H9 (cell line): ENCODE data around the gene RBM8A. TPM values are rescaled to one million over a fixed set of nuclear protein-coding genes. Genes with fewer than 3 reads are reported as not detected.

Source experiments
- DNase-seq: peaks from one replicate; pipeline ENCODE4 v3.0.0-alpha.2; 2017
- H2AFZ ChIP-seq: one replicate; pipeline ENCODE4 v1.6.1; 2013; ENCODE audit warnings: mild to moderate bottlenecking, low read length, control low read depth, moderate library complexity
- H2AK5ac ChIP-seq: 2 replicates; pipeline ENCODE4 v1.6.1; 2013; ENCODE audit warnings: low read length, control low read depth, mixed read lengths; ENCODE audit not compliant: insufficient read length
- H2BK120ac ChIP-seq: one replicate; pipeline ENCODE4 v1.6.1; 2013; ENCODE audit warnings: low read depth, mild to moderate bottlenecking, low read length, control low read depth, inconsistent platforms; ENCODE audit not compliant: poor library complexity, severe bottlenecking
- H2BK12ac ChIP-seq: 2 replicates; pipeline ENCODE4 v1.6.1; 2013; ENCODE audit warnings: low read length, control low read depth, mixed read lengths, low read depth; ENCODE audit not compliant: insufficient read length
- H2BK15ac ChIP-seq: 2 replicates; pipeline ENCODE4 v1.6.1; 2013; ENCODE audit warnings: low read depth, low read length, control low read depth
- H2BK20ac ChIP-seq: one replicate; pipeline ENCODE4 v1.6.1; 2013; ENCODE audit warnings: low read depth, mild to moderate bottlenecking, low read length, control low read depth, inconsistent platforms; ENCODE audit not compliant: poor library complexity, severe bottlenecking
- H2BK5ac ChIP-seq: 2 replicates; pipeline ENCODE4 v1.6.1; 2013; ENCODE audit warnings: low read length, control low read depth, mixed read lengths; ENCODE audit not compliant: insufficient read length
- H3K14ac ChIP-seq: 2 replicates; pipeline ENCODE4 v1.6.1; 2013; ENCODE audit warnings: low read length, control low read depth; ENCODE audit not compliant: insufficient read depth
- H3K18ac ChIP-seq: 2 replicates; pipeline ENCODE4 v1.6.1; 2013; ENCODE audit warnings: low read depth, mild to moderate bottlenecking, mixed read lengths, low read length, control low read depth; ENCODE audit not compliant: insufficient read length
- H3K23ac ChIP-seq: 2 replicates; pipeline ENCODE4 v1.6.1; 2013; ENCODE audit warnings: low read length, control low read depth, mixed read lengths, low read depth; ENCODE audit not compliant: insufficient read length
- H3K23me2 ChIP-seq: 2 replicates; pipeline ENCODE4 v1.6.1; 2013; ENCODE audit warnings: low read depth, mild to moderate bottlenecking, mixed read lengths, low read length, control low read depth; ENCODE audit not compliant: insufficient read length, poor library complexity, severe bottlenecking
- H3K27ac ChIP-seq: 2 replicates; pipeline ENCODE4 v1.5.1; 2013; ENCODE audit warnings: low read length, control low read depth, mixed read lengths, low read depth; ENCODE audit not compliant: insufficient read length
- H3K27me3 ChIP-seq: 2 replicates; pipeline ENCODE4 v1.6.1; 2013; ENCODE audit warnings: low read length, control low read depth, inconsistent platforms; ENCODE audit not compliant: insufficient read depth
- H3K4ac ChIP-seq: 2 replicates; pipeline ENCODE4 v1.6.1; 2013; ENCODE audit warnings: low read depth, mild to moderate bottlenecking, control low read depth, inconsistent platforms, low read length, moderate library complexity
- H3K4me1 ChIP-seq: 2 replicates; pipeline ENCODE4 v1.6.1; 2013; ENCODE audit warnings: low read length, control low read depth, inconsistent platforms; ENCODE audit not compliant: insufficient read depth
- H3K4me2 ChIP-seq: 2 replicates; pipeline ENCODE4 v1.6.1; 2013; ENCODE audit warnings: low read length, control low read depth, mixed read lengths; ENCODE audit not compliant: insufficient read length, insufficient read depth
- H3K56ac ChIP-seq: 2 replicates; pipeline ENCODE4 v1.6.1; 2013; ENCODE audit warnings: low read depth, mild to moderate bottlenecking, mixed read lengths, low read length, control low read depth; ENCODE audit not compliant: insufficient read length
- H3K79me1 ChIP-seq: 2 replicates; pipeline ENCODE4 v1.6.1; 2013; ENCODE audit warnings: low read depth, mild to moderate bottlenecking, moderate library complexity, low read length, control low read depth, inconsistent platforms; ENCODE audit not compliant: insufficient read depth, poor library complexity, severe bottlenecking
- H3K79me2 ChIP-seq: 2 replicates; pipeline ENCODE4 v1.6.1; 2013; ENCODE audit warnings: low read length, control low read depth, inconsistent platforms; ENCODE audit not compliant: insufficient read depth
- H3K9ac ChIP-seq: 2 replicates; pipeline ENCODE4 v1.6.1; 2013; ENCODE audit warnings: low read length, control low read depth, mixed read lengths; ENCODE audit not compliant: insufficient read length; ENCODE audit errors: extremely low read depth
- H3K9me3 ChIP-seq: one replicate; pipeline ENCODE4 v1.6.1; 2013; ENCODE audit warnings: low read depth, low read length, inconsistent platforms; ENCODE audit not compliant: control insufficient read depth
- H3T11ph ChIP-seq: one replicate; pipeline ENCODE4 v1.6.1; 2013; ENCODE audit warnings: mild to moderate bottlenecking, low read length, control low read depth, inconsistent platforms
- H4K20me1 ChIP-seq: one replicate; pipeline ENCODE4 v1.6.1; 2013; ENCODE audit not compliant: control insufficient read depth, insufficient read length, insufficient read depth
- H4K5ac ChIP-seq: 2 replicates; pipeline ENCODE4 v1.6.1; 2013; ENCODE audit warnings: low read depth, mild to moderate bottlenecking, mixed read lengths, low read length, control low read depth; ENCODE audit not compliant: insufficient read length
- H4K8ac ChIP-seq: replicated peaks from 2 replicates; pipeline ENCODE4 v1.6.1; 2013; ENCODE audit warnings: low read length, control low read depth, mixed read lengths, low read depth; ENCODE audit not compliant: insufficient read length
- H4K91ac ChIP-seq: 2 replicates; pipeline ENCODE4 v1.6.1; 2013; ENCODE audit warnings: low read depth, mild to moderate bottlenecking, moderate library complexity, mixed read lengths, low read length, control low read depth; ENCODE audit not compliant: insufficient read length
- H3K27ac Mint-ChIP-seq, 3 experiments: 2 replicates in 2 of 3; 3 replicates in 1 of 3; pipeline ENCODE4 v1.8.0; 2020 to 2021; ENCODE audit warnings: mixed read lengths in 3 of 3, mild to moderate bottlenecking in 1 of 3, moderate library complexity in 1 of 3
- H3K27me3 Mint-ChIP-seq: 2 replicates; pipeline ENCODE4 v1.8.0; 2021; ENCODE audit warnings: low read depth, mild to moderate bottlenecking, moderate library complexity, mixed read lengths
- H3K36me3 Mint-ChIP-seq, 3 experiments: 2 replicates in 2 of 3; 3 replicates in 1 of 3; pipeline ENCODE4 v1.8.0; 2020 to 2021; ENCODE audit warnings: low read depth in 3 of 3, mixed read lengths in 3 of 3; ENCODE audit not compliant: insufficient read depth in 1 of 3
- H3K4me1 Mint-ChIP-seq, 2 experiments: 2 replicates each; pipeline ENCODE4 v1.8.0; 2020; ENCODE audit warnings: mixed read lengths in 2 of 2
- H3K4me3 Mint-ChIP-seq, 2 experiments: 2 replicates in 1 of 2; 3 replicates in 1 of 2; pipeline ENCODE4 v1.8.0; 2020 to 2021; ENCODE audit warnings: mild to moderate bottlenecking in 2 of 2, mixed read lengths in 2 of 2, moderate library complexity in 1 of 2
- H3K9me3 Mint-ChIP-seq, 2 experiments: 2 replicates in 1 of 2; 3 replicates in 1 of 2; pipeline ENCODE4 v1.8.0; 2020; ENCODE audit warnings: mild to moderate bottlenecking in 2 of 2, mixed read lengths in 2 of 2, moderate library complexity in 1 of 2
- WGBS: extraction: QIAGEN DNeasy Blood & Tissue Kit; methylation state at CpG from one replicate; pipeline ENCODE4 v1.1.7; 2013; ENCODE audit warnings: missing lambda C conversion rate, low lambda C conversion rate, mixed read lengths; ENCODE audit not compliant: insufficient read length; ENCODE audit errors: extremely low coverage; 5-methylcytosine and 5-hydroxymethylcytosine counted together
- total RNA-seq: library from RNA; stranded (reverse); gene quantifications from 2 replicates; pipeline ENCODE4 v1.2.1, GENCODE V29; 2021
- TF ChIP-seq, protein P1 (sequence below): fragments of 200-600 bp; sonication (generic); conservative IDR thresholded peaks from 3 replicates; pipeline ENCODE4 v1.8.0; 2021; ENCODE audit warnings: antibody characterized with exemption, mild to moderate bottlenecking

RBM8A gene
- total RNA-seq, 1 experiment from 2014 or later, result 298 TPM

DNA sequence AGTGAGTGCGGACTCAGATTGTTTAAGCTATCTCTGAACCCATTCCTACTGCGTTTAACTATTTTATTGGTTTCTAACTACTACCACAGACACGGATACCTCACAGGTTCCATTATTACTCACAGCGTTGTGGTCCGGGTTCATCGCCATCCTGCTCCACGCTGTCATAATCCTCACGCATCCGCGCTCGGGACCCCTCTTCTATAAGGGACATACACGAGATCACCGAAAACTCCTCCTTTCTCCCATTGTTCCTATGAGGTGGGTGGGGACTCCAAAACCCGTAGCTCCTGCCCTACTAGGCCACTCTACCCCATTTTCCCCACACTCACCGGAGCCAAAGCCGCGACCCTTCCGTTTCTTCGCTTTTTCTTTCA lies 610 bp downstream of the RBM8A start:
- peak overlapping the region; percentile 88 for H3K4me2 ChIP-seq
- H2BK120ac ChIP-seq, result no peak overlapping the region
- H3T11ph ChIP-seq, result no peak overlapping the region
- H3K4me1 Mint-ChIP-seq, result peaks cover 3 to 7% of the 10 kb centered on the region in 2 experiments
- no peak overlapping the region for H3K4ac ChIP-seq
- no CpG with 5 or more reads among the region's 19 CpGs for WGBS
- TF ChIP-seq, protein P1, sequence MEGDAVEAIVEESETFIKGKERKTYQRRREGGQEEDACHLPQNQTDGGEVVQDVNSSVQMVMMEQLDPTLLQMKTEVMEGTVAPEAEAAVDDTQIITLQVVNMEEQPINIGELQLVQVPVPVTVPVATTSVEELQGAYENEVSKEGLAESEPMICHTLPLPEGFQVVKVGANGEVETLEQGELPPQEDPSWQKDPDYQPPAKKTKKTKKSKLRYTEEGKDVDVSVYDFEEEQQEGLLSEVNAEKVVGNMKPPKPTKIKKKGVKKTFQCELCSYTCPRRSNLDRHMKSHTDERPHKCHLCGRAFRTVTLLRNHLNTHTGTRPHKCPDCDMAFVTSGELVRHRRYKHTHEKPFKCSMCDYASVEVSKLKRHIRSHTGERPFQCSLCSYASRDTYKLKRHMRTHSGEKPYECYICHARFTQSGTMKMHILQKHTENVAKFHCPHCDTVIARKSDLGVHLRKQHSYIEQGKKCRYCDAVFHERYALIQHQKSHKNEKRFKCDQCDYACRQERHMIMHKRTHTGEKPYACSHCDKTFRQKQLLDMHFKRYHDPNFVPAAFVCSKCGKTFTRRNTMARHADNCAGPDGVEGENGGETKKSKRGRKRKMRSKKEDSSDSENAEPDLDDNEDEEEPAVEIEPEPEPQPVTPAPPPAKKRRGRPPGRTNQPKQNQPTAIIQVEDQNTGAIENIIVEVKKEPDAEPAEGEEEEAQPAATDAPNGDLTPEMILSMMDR, result no peak
- no peak overlapping the region for H2BK12ac ChIP-seq
- DNase-seq, result no peak
- peak overlapping the region; percentile 83; the same call in 1 of the 2 replicates for H3K14ac ChIP-seq
- H3K79me2 ChIP-seq, result peaks cover 4% of the 10 kb centered on the region; the same call in 1 of the 2 replicates
- H4K8ac ChIP-seq, result no peak overlapping the region
- H3K79me1 ChIP-seq, result no peaks in the 10 kb centered on the region
- H3K9me3 ChIP-seq, result no peaks in the 10 kb centered on the region
- no peaks in the 10 kb centered on the region for H4K20me1 ChIP-seq
- H3K23ac ChIP-seq, result no peak overlapping the region
- no peak overlapping the region for H3K56ac ChIP-seq
- no peak overlapping the region for H3K4me3 Mint-ChIP-seq
- no peak overlapping the region for H3K27ac ChIP-seq
- no peak overlapping the region for H4K91ac ChIP-seq
- no peak overlapping the region for H2AK5ac ChIP-seq
- no peaks in the 10 kb centered on the region; a peak in 1 of 5 replicates for H3K9me3 Mint-ChIP-seq
- no peak overlapping the region for H2BK5ac ChIP-seq
- no peak overlapping the region for H3K18ac ChIP-seq
- H3K36me3 Mint-ChIP-seq, result peaks cover 2 to 10% (median 9%) of the 10 kb centered on the region in 3 experiments; a peak in 5 of 7 replicates
- no peaks in the 10 kb centered on the region for H3K23me2 ChIP-seq
- no peaks in the 10 kb centered on the region for H3K27me3 ChIP-seq
- H2BK15ac ChIP-seq, result no peak overlapping the region
- no peak overlapping the region for H2BK20ac ChIP-seq
- H3K9ac ChIP-seq, result peak overlapping the region; percentile 82
- no peak overlapping the region for H2AFZ ChIP-seq
- H3K4me1 ChIP-seq, result peaks cover 4% of the 10 kb centered on the region
- H3K27me3 Mint-ChIP-seq, result no peaks in the 10 kb centered on the region
- H3K27ac Mint-ChIP-seq, result 0 out of 7 replicates have a peak overlapping the region, but pooled peaks of 1 of the 3 experiments have one; percentile 48
- no peak overlapping the region for H4K5ac ChIP-seq
